ENCODE results near the gene TRIM71. TPM values are rescaled to one million over a fixed set of nuclear protein-coding genes. Genes with fewer than 3 reads are reported as not detected.
"Not testable (repeated sequence)": the region's sequence is repeated elsewhere in the genome, so short reads cannot be mapped to it uniquely, and the experiment has no call there.

Gene TRIM71
- total RNA-seq, 2 donors from 2014 or later = 0.03 TPM; not detected in 1

GRCh38 chr3:32844322-32844654 is 26.5 kb downstream of the TRIM71 start:
- Mint-ChIP-seq H3K36me3 (ENCODE audit: low read depth) (no peaks in the 10 kb centered on the region), H3K4me3 (no peak overlapping the region), H3K27me3 (no peaks in the 10 kb centered on the region), H3K27ac (no peak overlapping the region), H3K9me3 (no peaks in the 10 kb centered on the region), H3K4me1 (no peaks in the 10 kb centered on the region)
- ATAC-seq (replicated peaks) = no peak

- Mint-ChIP-seq H3K36me3 (ENCODE audit: low read depth) (no peaks in the 10 kb centered on the region), H3K27ac (no peak overlapping the region), H3K27me3 (no peaks in the 10 kb centered on the region), H3K9me3 (no peaks in the 10 kb centered on the region), H3K4me1 (no peaks in the 10 kb centered on the region), H3K4me3 (no peak overlapping the region)
- no peak for ATAC-seq (replicated peaks)
Observed at GRCh38 chr3:32844914-32845313, 27.1 kb downstream of the TRIM71 start.

GRCh38 chr3:32845546-32845945 is 27.7 kb downstream of the TRIM71 start:
- not testable (repeated sequence) for H3K27ac Mint-ChIP-seq; H3K36me3 Mint-ChIP-seq (ENCODE audit: low read depth); H3K4me1 Mint-ChIP-seq; H3K27me3 Mint-ChIP-seq; ATAC-seq (replicated peaks); H3K9me3 Mint-ChIP-seq; H3K4me3 Mint-ChIP-seq

GRCh38 chr3:32847045-32847444 is 29.2 kb downstream of the TRIM71 start:
- ATAC-seq (replicated peaks); H3K36me3 Mint-ChIP-seq (ENCODE audit: low read depth); H3K4me3 Mint-ChIP-seq; H3K27ac Mint-ChIP-seq; H3K9me3 Mint-ChIP-seq; H3K4me1 Mint-ChIP-seq; H3K27me3 Mint-ChIP-seq: not testable (repeated sequence)

GRCh38 chr3:32847528-32847927 is 29.7 kb downstream of the TRIM71 start:
- Mint-ChIP-seq H3K9me3 (no peaks in the 10 kb centered on the region), H3K27me3 (no peaks in the 10 kb centered on the region), H3K36me3 (ENCODE audit: low read depth) (no peaks in the 10 kb centered on the region), H3K4me1 (no peaks in the 10 kb centered on the region), H3K4me3 (no peak overlapping the region), H3K27ac (no peak overlapping the region)
- ATAC-seq (replicated peaks) = no peak

- H3K4me1 Mint-ChIP-seq = no peaks in the 10 kb centered on the region
- no peak overlapping the region for H3K27ac Mint-ChIP-seq
- H3K4me3 Mint-ChIP-seq = no peak overlapping the region
- H3K36me3 Mint-ChIP-seq (ENCODE audit: low read depth) = no peaks in the 10 kb centered on the region
- no peaks in the 10 kb centered on the region for H3K27me3 Mint-ChIP-seq
- H3K9me3 Mint-ChIP-seq = no peaks in the 10 kb centered on the region
- no peak for ATAC-seq (replicated peaks)
Observed at GRCh38 chr3:32848215-32848614, 30.4 kb downstream of the TRIM71 start.

GRCh38 chr3:32849046-32849445 is 31.2 kb downstream of the TRIM71 start:
- no peaks in the 10 kb centered on the region for H3K27me3 Mint-ChIP-seq
- H3K9me3 Mint-ChIP-seq = no peaks in the 10 kb centered on the region
- H3K27ac Mint-ChIP-seq = no peak overlapping the region
- H3K4me3 Mint-ChIP-seq = no peak overlapping the region
- no peak for ATAC-seq (replicated peaks)
- no peaks in the 10 kb centered on the region for H3K36me3 Mint-ChIP-seq (ENCODE audit: low read depth)
- H3K4me1 Mint-ChIP-seq = no peaks in the 10 kb centered on the region

GRCh38 chr3:32850226-32850625 is 32.4 kb downstream of the TRIM71 start:
- Mint-ChIP-seq H3K27ac (no peak overlapping the region), H3K27me3 (peaks cover 7% of the 10 kb centered on the region), H3K4me1 (no peaks in the 10 kb centered on the region), H3K9me3 (no peaks in the 10 kb centered on the region), H3K4me3 (no peak overlapping the region), H3K36me3 (ENCODE audit: low read depth) (no peaks in the 10 kb centered on the region)
- ATAC-seq (replicated peaks) = no peak

- Mint-ChIP-seq H3K4me1 (no peaks in the 10 kb centered on the region), H3K27ac (no peak overlapping the region), H3K9me3 (no peaks in the 10 kb centered on the region), H3K36me3 (ENCODE audit: low read depth) (no peaks in the 10 kb centered on the region), H3K27me3 (peaks cover 11% of the 10 kb centered on the region), H3K4me3 (no peak overlapping the region)
- ATAC-seq (replicated peaks) = no peak
Observed at GRCh38 chr3:32850636-32851035, 32.8 kb downstream of the TRIM71 start.

- no peak overlapping the region for H3K27ac Mint-ChIP-seq
- H3K4me3 Mint-ChIP-seq = no peak overlapping the region
- no peaks in the 10 kb centered on the region for H3K36me3 Mint-ChIP-seq (ENCODE audit: low read depth)
- H3K4me1 Mint-ChIP-seq = no peaks in the 10 kb centered on the region
- ATAC-seq (replicated peaks) = no peak
- H3K9me3 Mint-ChIP-seq = no peaks in the 10 kb centered on the region
- peaks cover 12% of the 10 kb centered on the region for H3K27me3 Mint-ChIP-seq
Observed at GRCh38 chr3:32852146-32852545, 34.3 kb downstream of the TRIM71 start.

GRCh38 chr3:32855350-32855953 is 37.7 kb downstream of the TRIM71 start:
- Mint-ChIP-seq H3K9me3 (no peaks in the 10 kb centered on the region), H3K27ac (no peak overlapping the region), H3K27me3 (peaks cover 20% of the 10 kb centered on the region), H3K36me3 (ENCODE audit: low read depth) (no peaks in the 10 kb centered on the region), H3K4me3 (no peak overlapping the region), H3K4me1 (no peaks in the 10 kb centered on the region)
- ATAC-seq (replicated peaks) = no peak

GRCh38 chr3:32856355-32856889 is 38.6 kb downstream of the TRIM71 start:
- H3K27me3 Mint-ChIP-seq = peaks cover 20% of the 10 kb centered on the region
- H3K27ac Mint-ChIP-seq = no peak overlapping the region
- H3K36me3 Mint-ChIP-seq (ENCODE audit: low read depth) = no peaks in the 10 kb centered on the region
- H3K9me3 Mint-ChIP-seq = no peaks in the 10 kb centered on the region
- H3K4me1 Mint-ChIP-seq = no peaks in the 10 kb centered on the region
- H3K4me3 Mint-ChIP-seq = no peak overlapping the region
- no peak for ATAC-seq (replicated peaks)

- Mint-ChIP-seq H3K4me3 (no peak overlapping the region), H3K36me3 (ENCODE audit: low read depth) (no peaks in the 10 kb centered on the region), H3K27me3 (peaks cover 20% of the 10 kb centered on the region), H3K4me1 (no peaks in the 10 kb centered on the region), H3K9me3 (no peaks in the 10 kb centered on the region), H3K27ac (no peak overlapping the region)
- no peak for ATAC-seq (replicated peaks)
Observed at GRCh38 chr3:32856901-32857507, 39.2 kb downstream of the TRIM71 start.

GRCh38 chr3:32857921-32858320 is 40.1 kb downstream of the TRIM71 start:
- Mint-ChIP-seq H3K27ac (no peak overlapping the region), H3K4me1 (no peaks in the 10 kb centered on the region), H3K4me3 (no peak overlapping the region), H3K36me3 (ENCODE audit: low read depth) (no peaks in the 10 kb centered on the region), H3K9me3 (no peaks in the 10 kb centered on the region), H3K27me3 (peaks cover 20% of the 10 kb centered on the region)
- no peak for ATAC-seq (replicated peaks)

- H3K27me3 Mint-ChIP-seq = peaks cover 21% of the 10 kb centered on the region
- no peaks in the 10 kb centered on the region for H3K36me3 Mint-ChIP-seq (ENCODE audit: low read depth)
- H3K4me3 Mint-ChIP-seq = no peak overlapping the region
- no peak for ATAC-seq (replicated peaks)
- H3K9me3 Mint-ChIP-seq = no peaks in the 10 kb centered on the region
- no peak overlapping the region for H3K27ac Mint-ChIP-seq
- H3K4me1 Mint-ChIP-seq = no peaks in the 10 kb centered on the region
Observed at GRCh38 chr3:32859604-32860237, 41.9 kb downstream of the TRIM71 start.

Data from activated T-helper 17 cell treated with anti-CD3 and anti-CD28 coated beads, Interleukin-2, amount 50 U/mL, for 72 hours (primary cell).